PC-3 (cell line): ENCODE data around the gene SLC38A3. TPM values are rescaled to one million over a fixed set of nuclear protein-coding genes. Genes with fewer than 3 reads are reported as not detected.
A peak's percentile ranks its signal among the peaks of the same experiment; 100 is the strongest.

ENCODE experiments used
- ATAC-seq: fragments of 200-7000 bp; cut with Tn5 transposase; 2 replicates; pipeline ENCODE4 v1.9.1; 2020; ENCODE audit warnings: mild to moderate bottlenecking, moderate library complexity
- BruUV-seq: library from RNA; stranded (reverse); fragments of 400-500 nt; replicated peaks from 2 replicates; lab custom pipeline; 2021; lab: Mats Ljungman, UMichigan
- CTCF ChIA-PET: fragments of 300-600 bp; sonication (Branson Sonifier 250); formaldehyde crosslinking; loops from one replicate; lab custom pipeline; 2022; ENCODE audit warnings: antibody characterized with exemption; lab: Charles Lee
- POLR2A ChIA-PET: fragments of 300-600 bp; sonication (Branson Sonifier 250); formaldehyde crosslinking; loops from one replicate; lab custom pipeline; 2022; ENCODE audit warnings: antibody characterized with exemption; ENCODE audit not compliant: unreplicated experiment; lab: Charles Lee
- DNase-seq: peaks from one replicate; pipeline ENCODE4 v3.0.0-alpha.2; 2015
- H2AFZ ChIP-seq: fragments of 300-600 bp; sonication (generic); 2 replicates; pipeline ENCODE4 v1.6.0; 2016; ENCODE audit warnings: antibody characterized with exemption, low read length
- H3F3A ChIP-seq: fragments of 300-600 bp; sonication (generic); one replicate; pipeline ENCODE4 v1.6.0; 2017; ENCODE audit warnings: antibody characterized with exemption, low read length, control low read depth, mild to moderate bottlenecking; ENCODE audit not compliant: unreplicated experiment
- H3K27ac ChIP-seq: fragments of 300-600 bp; sonication (generic); 2 replicates; pipeline ENCODE4 v1.5.1; 2016; ENCODE audit warnings: mild to moderate bottlenecking, low read length
- H3K27me3 ChIP-seq: fragments of 300-600 bp; sonication (generic); 2 replicates; pipeline ENCODE4 v1.6.1; 2016; ENCODE audit warnings: low read length, mixed read lengths
- H3K36me3 ChIP-seq: fragments of 300-600 bp; sonication (generic); 2 replicates; pipeline ENCODE4 v1.6.1; 2016; ENCODE audit warnings: low read depth, mixed run types, low read length, mixed read lengths
- H3K4me1 ChIP-seq: fragments of 300-600 bp; sonication (generic); 2 replicates; pipeline ENCODE4 v1.5.1; 2016; ENCODE audit warnings: low read length; ENCODE audit not compliant: insufficient read depth
- H3K4me2 ChIP-seq: fragments of 300-600 bp; sonication (generic); 2 replicates; pipeline ENCODE4 v1.6.0; 2016; ENCODE audit warnings: low read length
- H3K4me3 ChIP-seq: fragments of 300-600 bp; sonication (generic); 2 replicates; pipeline ENCODE4 v1.5.1; 2016; ENCODE audit warnings: mild to moderate bottlenecking, low read length, mixed read lengths
- H3K79me2 ChIP-seq: fragments of 300-600 bp; sonication (generic); 2 replicates; pipeline ENCODE4 v1.6.1; 2017; ENCODE audit warnings: low read length, mixed read lengths
- H3K9ac ChIP-seq: fragments of 300-600 bp; sonication (generic); 2 replicates; pipeline ENCODE4 v1.6.0; 2016; ENCODE audit warnings: mild to moderate bottlenecking, low read length
- H3K9me2 ChIP-seq: fragments of 300-600 bp; sonication (generic); replicated peaks from 2 replicates; pipeline ENCODE4 v1.6.1; 2016; ENCODE audit warnings: mixed run types, low read length, mixed read lengths
- H3K9me3 ChIP-seq: fragments of 300-600 bp; sonication (generic); 2 replicates; pipeline ENCODE4 v1.6.1; 2016; ENCODE audit warnings: low read length, mixed read lengths
- H4K20me1 ChIP-seq: fragments of 300-600 bp; sonication (generic); 2 replicates; pipeline ENCODE4 v1.6.1; 2016; ENCODE audit warnings: low read length, mixed read lengths
- EZH2 ChIP-seq: fragments of 300-600 bp; sonication (generic); IDR thresholded peaks from one replicate; pipeline ENCODE4 v1.6.1; 2017; ENCODE audit warnings: antibody characterized with exemption, mild to moderate bottlenecking, low read length; ENCODE audit not compliant: unreplicated experiment
- EZH2phosphoT487 ChIP-seq: fragments of 300-600 bp; sonication (generic); IDR thresholded peaks from 2 replicates; pipeline ENCODE4 v1.6.1; 2018; ENCODE audit warnings: mild to moderate bottlenecking, antibody characterized with exemption, low read length, borderline replicate concordance
- intact Hi-C: fragments of 100-400 bp; cut with micrococcal nuclease; formaldehyde crosslinking; loops from 2 replicates; pipeline ENCODE4 v1.9.0; 2023
- total RNA-seq: library from RNA; depleted of rRNA; stranded (reverse); fragments of >200 nt; gene quantifications from 2 replicates; pipeline ENCODE4 v1.2.3, GENCODE V29; 2014
- TF ChIP-seq, protein P1 (sequence below): fragments of 300-600 bp; sonication (generic); conservative IDR thresholded peaks from 2 replicates; pipeline ENCODE4 v1.5.1; 2017; ENCODE audit warnings: antibody characterized with exemption, low read depth, mild to moderate bottlenecking, low read length

SLC38A3 gene
- total RNA-seq, 1 experiment from 2014 or later, result 3.3 TPM

DNA sequence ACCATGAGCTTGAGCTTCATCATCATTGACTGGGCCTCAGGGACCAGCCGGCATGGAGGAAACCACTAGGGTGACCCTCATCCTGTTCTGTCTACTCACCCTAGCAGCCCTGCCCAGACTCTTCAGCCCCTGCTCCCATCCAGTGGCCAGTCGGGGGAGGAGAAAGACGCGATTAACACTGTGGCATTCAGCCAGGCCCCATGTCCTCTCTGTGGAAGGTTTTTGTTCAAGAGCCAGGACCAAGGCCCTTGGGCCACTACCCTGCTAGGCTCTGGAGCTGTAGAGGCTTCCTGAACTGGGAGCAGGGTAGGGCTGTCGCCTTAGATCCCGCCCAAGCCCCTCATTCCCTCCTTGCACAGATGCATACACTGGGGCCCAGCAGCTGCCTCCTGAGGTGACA, 15.0 kb downstream of the SLC38A3 start:
- H3K4me1 ChIP-seq, result peaks cover 3% of the 10 kb centered on the region; the same call in 1 of the 2 replicates
- H3K79me2 ChIP-seq, result no peaks in the 10 kb centered on the region
- H3K9ac ChIP-seq, result no peak overlapping the region
- no peak overlapping the region for H2AFZ ChIP-seq
- ChIA-PET CTCF (no interaction called here), POLR2A (no interaction called here)
- H3K27ac ChIP-seq, result no peak overlapping the region
- DNase-seq, result no peak
- ATAC-seq, result no peak
- H3K9me2 ChIP-seq, result no peaks in the 10 kb centered on the region
- no peaks in the 10 kb centered on the region for H3K36me3 ChIP-seq
- intact Hi-C loops, result no loop called here
- no TSS peak for BruUV-seq
- H3K4me3 ChIP-seq, result no peak overlapping the region
- H3K27me3 ChIP-seq, result no peaks in the 10 kb centered on the region
- no peak for TF ChIP-seq EZH2phosphoT487
- TF ChIP-seq, protein P1, sequence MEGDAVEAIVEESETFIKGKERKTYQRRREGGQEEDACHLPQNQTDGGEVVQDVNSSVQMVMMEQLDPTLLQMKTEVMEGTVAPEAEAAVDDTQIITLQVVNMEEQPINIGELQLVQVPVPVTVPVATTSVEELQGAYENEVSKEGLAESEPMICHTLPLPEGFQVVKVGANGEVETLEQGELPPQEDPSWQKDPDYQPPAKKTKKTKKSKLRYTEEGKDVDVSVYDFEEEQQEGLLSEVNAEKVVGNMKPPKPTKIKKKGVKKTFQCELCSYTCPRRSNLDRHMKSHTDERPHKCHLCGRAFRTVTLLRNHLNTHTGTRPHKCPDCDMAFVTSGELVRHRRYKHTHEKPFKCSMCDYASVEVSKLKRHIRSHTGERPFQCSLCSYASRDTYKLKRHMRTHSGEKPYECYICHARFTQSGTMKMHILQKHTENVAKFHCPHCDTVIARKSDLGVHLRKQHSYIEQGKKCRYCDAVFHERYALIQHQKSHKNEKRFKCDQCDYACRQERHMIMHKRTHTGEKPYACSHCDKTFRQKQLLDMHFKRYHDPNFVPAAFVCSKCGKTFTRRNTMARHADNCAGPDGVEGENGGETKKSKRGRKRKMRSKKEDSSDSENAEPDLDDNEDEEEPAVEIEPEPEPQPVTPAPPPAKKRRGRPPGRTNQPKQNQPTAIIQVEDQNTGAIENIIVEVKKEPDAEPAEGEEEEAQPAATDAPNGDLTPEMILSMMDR, result no peak
- TF ChIP-seq EZH2, result no peak
- no peak overlapping the region for H3K4me2 ChIP-seq
- no peaks in the 10 kb centered on the region for H4K20me1 ChIP-seq
- H3F3A ChIP-seq, result no peaks in the 10 kb centered on the region
- no peaks in the 10 kb centered on the region for H3K9me3 ChIP-seq

DNA sequence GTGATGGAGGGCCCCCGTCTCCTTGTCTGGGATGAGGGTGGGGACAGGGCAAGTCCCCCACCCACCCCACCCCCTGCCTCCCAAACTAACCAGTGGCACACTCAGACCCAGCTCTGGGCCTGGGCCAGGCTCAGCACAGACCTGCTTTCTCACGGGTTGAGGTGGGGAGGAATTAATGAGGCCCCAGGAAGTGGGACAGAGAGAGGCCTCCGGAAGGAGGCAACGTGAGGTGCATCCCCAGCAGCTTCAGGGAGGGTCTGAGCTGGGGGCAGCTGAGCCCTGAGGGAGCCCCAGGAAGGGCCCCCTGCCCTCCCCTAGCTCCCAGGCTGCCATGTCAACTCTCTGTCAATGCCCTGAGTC, 16.0 kb downstream of the SLC38A3 start:
- Histone ChIP-seq H3K79me2 (no peaks in the 10 kb centered on the region), H3K4me1 (peaks cover 3% of the 10 kb centered on the region; the same call in 1 of the 2 replicates), H3K9me2 (no peaks in the 10 kb centered on the region), H3K9ac (no peak overlapping the region), H4K20me1 (no peaks in the 10 kb centered on the region), H3K4me3 (no peak overlapping the region), H2AFZ (no peak overlapping the region), H3K27me3 (no peaks in the 10 kb centered on the region), H3K9me3 (no peaks in the 10 kb centered on the region), H3F3A (no peaks in the 10 kb centered on the region), H3K36me3 (no peaks in the 10 kb centered on the region), H3K27ac (no peak overlapping the region), H3K4me2 (no peak overlapping the region)
- no TSS peak for BruUV-seq
- ChIA-PET POLR2A (no interaction called here), CTCF (no interaction called here)
- no peak for ATAC-seq
- DNase-seq, result no peak
- intact Hi-C loops, result no loop called here
- TF ChIP-seq EZH2 (no peak), EZH2phosphoT487 (no peak)
- TF ChIP-seq, protein P1, result no peak

DNA sequence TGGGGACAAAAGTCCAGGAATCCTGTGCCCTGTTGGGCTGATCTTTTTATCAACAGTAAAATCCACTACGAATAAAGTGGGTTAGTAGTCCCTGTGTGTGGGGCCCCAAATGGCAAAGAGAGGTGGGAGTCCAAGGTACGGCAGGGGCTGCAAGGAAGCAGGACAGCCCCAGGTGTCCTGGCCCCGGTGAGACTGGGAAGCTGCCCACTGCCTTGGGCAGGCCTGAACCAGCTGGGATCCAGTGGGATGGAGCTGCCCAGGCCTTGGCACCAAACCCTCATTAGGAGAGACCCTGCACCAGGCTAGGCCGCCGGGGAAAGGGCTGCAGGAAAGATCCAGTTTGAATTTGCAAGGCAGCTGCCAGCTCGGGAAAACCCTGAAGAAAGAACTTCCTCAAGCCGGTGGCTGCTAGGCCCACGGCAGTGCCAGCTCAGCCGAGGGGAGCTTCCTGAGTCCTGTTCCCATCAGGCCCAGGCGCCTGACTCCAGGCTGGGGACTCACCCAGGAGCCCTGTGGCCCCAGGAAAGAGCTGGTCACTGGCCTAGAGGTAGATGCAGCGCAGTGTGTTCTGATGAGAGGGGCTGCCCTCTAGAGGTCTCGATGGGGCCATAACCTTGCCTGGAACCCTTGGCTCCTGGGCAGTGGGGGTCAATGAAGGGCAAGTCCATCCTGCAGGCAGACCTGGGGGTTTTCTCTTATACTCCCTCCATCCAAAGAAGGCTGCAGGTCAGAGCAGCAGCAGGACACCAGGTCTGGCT, 16.5 kb downstream of the SLC38A3 start:
- intact Hi-C loops, result no loop called here
- Histone ChIP-seq H3K27me3 (no peaks in the 10 kb centered on the region), H3K9me2 (no peaks in the 10 kb centered on the region), H3K9me3 (no peaks in the 10 kb centered on the region), H3K79me2 (no peaks in the 10 kb centered on the region), H3K36me3 (no peaks in the 10 kb centered on the region), H3K27ac (no peak overlapping the region), H3K4me2 (no peak overlapping the region), H3K4me1 (peaks cover 3% of the 10 kb centered on the region; the same call in 1 of the 2 replicates), H3K4me3 (no peak overlapping the region), H4K20me1 (no peaks in the 10 kb centered on the region), H2AFZ (no peak overlapping the region), H3F3A (no peaks in the 10 kb centered on the region), H3K9ac (no peak overlapping the region)
- ChIA-PET CTCF (no interaction called here), POLR2A (no interaction called here)
- TF ChIP-seq EZH2phosphoT487, result no peak
- TF ChIP-seq, protein P1, result 0 out of 2 replicates have a peak, but pooled peaks have one; percentile 9
- ATAC-seq, result no peak
- no TSS peak for BruUV-seq
- DNase-seq, result no peak
